HG02938 (cell line): ENCODE data around the gene PRG3.

Experiments used
- ATAC-seq: cut with Tn5 transposase; IDR thresholded peaks from one replicate; pipeline ENCODE4 v1.9.1; 2021; ENCODE audit warnings: mild to moderate bottlenecking, moderate library complexity; ENCODE audit not compliant: unreplicated experiment

Gene PRG3

GRCh38 chr11:57380975-57381374 lies at the start of gene PRG3:
Gene PRG3 (minus strand): TSS chr11:57381150. CDS start chr11:57380708, 442 bp downstream.
- no peak for ATAC-seq

GRCh38 chr11:57429946-57430345 lies 49.0 kb upstream of the PRG3 start:
- ATAC-seq = no peak

GRCh38 chr11:57428643-57429042 lies 47.7 kb upstream of the PRG3 start:
- ATAC-seq = no peak

- no peak for ATAC-seq
These were observed 46.8 kb upstream of the PRG3 start for GRCh38 chr11:57427727-57428082.

GRCh38 chr11:57426929-57427726 lies 46.2 kb upstream of the PRG3 start, which contains the start of gene SLC43A3:
Gene SLC43A3 (minus strand): TSS chr11:57427121. CDS start chr11:57426172, 949 bp downstream.
- ATAC-seq = peak; percentile 38

- peak; percentile 1 for ATAC-seq
These were observed 45.5 kb upstream of the PRG3 start for GRCh38 chr11:57426439-57426928.

- ATAC-seq = no peak
These were observed 44.9 kb upstream of the PRG3 start for GRCh38 chr11:57425565-57426438.

- ATAC-seq = peak; percentile 91
These were observed 44.0 kb upstream of the PRG3 start for GRCh38 chr11:57424792-57425564.

GRCh38 chr11:57424137-57424791 lies 43.3 kb upstream of the PRG3 start:
- no peak for ATAC-seq

- no peak for ATAC-seq
These were observed 41.7 kb upstream of the PRG3 start for GRCh38 chr11:57422669-57423068.

- no peak for ATAC-seq
These were observed 40.9 kb upstream of the PRG3 start for GRCh38 chr11:57421805-57422204.

GRCh38 chr11:57421066-57421465 lies 40.1 kb upstream of the PRG3 start:
- no peak for ATAC-seq

- no peak for ATAC-seq
These were observed 38.2 kb upstream of the PRG3 start for GRCh38 chr11:57419146-57419545.

- no peak for ATAC-seq
These were observed 37.2 kb upstream of the PRG3 start for GRCh38 chr11:57418131-57418530.

- ATAC-seq = no peak
These were observed 36.1 kb upstream of the PRG3 start for GRCh38 chr11:57417056-57417455.

GRCh38 chr11:57416436-57416835 lies 35.5 kb upstream of the PRG3 start:
- no peak for ATAC-seq

- no peak for ATAC-seq
These were observed 33.8 kb upstream of the PRG3 start for GRCh38 chr11:57414612-57415212.

- no peak for ATAC-seq
These were observed 32.7 kb upstream of the PRG3 start for GRCh38 chr11:57413681-57414080.

- no peak for ATAC-seq
These were observed 29.3 kb upstream of the PRG3 start for GRCh38 chr11:57410287-57410686.
